Small intestine (tissue), 7 donors: ENCODE results near the gene TYK2. TPM values are rescaled to one million over a fixed set of nuclear protein-coding genes. Genes with fewer than 3 reads are reported as not detected.

ENCODE experiments used
- DNase-seq, 2 donors: peaks; one replicate each; pipeline versions ENCODE4 v3.0.0 to v3.0.0-alpha.2; 2013
- FAIRE-seq: peaks from 2 replicates; lab custom pipeline; 2012; peaks lifted over from hg19 to GRCh38; lab: Jason Lieb, UNC
- H3K27ac ChIP-seq, 3 donors: one replicate each; pipeline ENCODE4 v1.5.1; 2013; ENCODE audit warnings: low read length in 2 of 3, mild to moderate bottlenecking in 2 of 3, control low read depth in 1 of 3, inconsistent platforms in 1 of 3, low read depth in 1 of 3, moderate library complexity in 1 of 3
- H3K27me3 ChIP-seq, 3 donors: one replicate each; pipeline ENCODE4 v1.6.1; 2013; ENCODE audit warnings: low read length in 3 of 3, inconsistent platforms in 1 of 3; ENCODE audit not compliant: control insufficient read depth in 3 of 3, insufficient read depth in 3 of 3
- H3K36me3 ChIP-seq, 3 donors: one replicate each; pipeline ENCODE4 v1.6.1; 2013; ENCODE audit warnings: low read length in 3 of 3, inconsistent platforms in 1 of 3, low read depth in 1 of 3, mild to moderate bottlenecking in 1 of 3, moderate library complexity in 1 of 3; ENCODE audit not compliant: control insufficient read depth in 3 of 3, insufficient read depth in 2 of 3
- H3K4me1 ChIP-seq, 3 donors: one replicate each; pipeline ENCODE4 v1.6.1; 2013; ENCODE audit warnings: low read length in 2 of 3, inconsistent platforms in 1 of 3, low read depth in 1 of 3, mild to moderate bottlenecking in 1 of 3, moderate library complexity in 1 of 3; ENCODE audit not compliant: control insufficient read depth in 3 of 3, insufficient read depth in 2 of 3
- H3K4me3 ChIP-seq, 3 donors: one replicate each; pipeline ENCODE4 v1.5.1; 2013; ENCODE audit warnings: low read length in 3 of 3, control low read depth in 1 of 3, inconsistent platforms in 1 of 3, low read depth in 1 of 3, mild to moderate bottlenecking in 1 of 3, moderate library complexity in 1 of 3
- H3K9me3 ChIP-seq, 2 donors: one replicate each; pipeline ENCODE4 v1.6.1; 2013; ENCODE audit warnings: low read depth in 1 of 2, low read length in 1 of 2; ENCODE audit not compliant: control insufficient read depth in 2 of 2, insufficient read depth in 1 of 2
- WGBS, 3 donors: extraction: QIAGEN DNeasy Blood & Tissue Kit; methylation state at CpG; one replicate each; pipeline ENCODE4 v1.1.7; 2013; 5-methylcytosine and 5-hydroxymethylcytosine counted together
- polyA plus RNA-seq, 4 donors: library from polyadenylated mRNA; stranded (reverse) in 3 of 4; unstranded in 1 of 4; fragments of 200-250 nt in 3 of 4; fragments of 120-200 nt in 1 of 4; gene quantifications; one replicate each; pipeline versions ENCODE4 v1.2.1 to v1.2.3, GENCODE V29; 2013
- donor health status: healthy with polysubstance abuse.
- donor health status: control.
- donor health status: control.
- donor health status: Bipolar disorder and iron deficiency.
- donor health status: healthy.

The TYK2 gene
- polyA plus RNA-seq, 4 donors, result 81.8 to 162 (median 124) TPM

GRCh38 chr19:10421240-10422045, 41.1 kb upstream of the TYK2 start:
- 23 to 34% (median 33%) methylated on average over 17 of the region's 17 CpGs for WGBS, 3 donors
- no peak for FAIRE-seq
- no peak overlapping the region for H3K4me3 ChIP-seq
- H3K9me3 ChIP-seq, result peaks cover 0 to 4% of the 10 kb centered on the region in 2 donors
- H3K27me3 ChIP-seq, result peaks cover 29 to 95% (median 35%) of the 10 kb centered on the region in 3 donors
- no peaks in the 10 kb centered on the region for H3K36me3 ChIP-seq
- no peak for DNase-seq
- H3K27ac ChIP-seq, result no peak overlapping the region
- H3K4me1 ChIP-seq, result peaks cover 0 to 15% (median 4%) of the 10 kb centered on the region in 3 donors

GRCh38 chr19:10420444-10421239, 40.3 kb upstream of the TYK2 start, which contains the start of gene PDE4A:
Gene PDE4A (plus strand): TSS chr19:10420538. CDS start chr19:10420765, 227 bp downstream.
- Histone ChIP-seq H3K27me3 (peaks cover 29 to 95% (median 35%) of the 10 kb centered on the region in 3 donors), H3K4me3 (peak within 1 kb of the TSS in 1 of 3 donors; percentile 29), H3K27ac (no peak within 1 kb of the TSS), H3K9me3 (peaks cover 0 to 4% of the 10 kb centered on the region in 2 donors), H3K36me3 (no peaks in the 10 kb centered on the region), H3K4me1 (peaks cover 0 to 17% (median 4%) of the 10 kb centered on the region in 3 donors)
- no peak for FAIRE-seq
- peak in 1 of 2 donors; percentile 32 for DNase-seq
- WGBS, 3 donors, result 1 to 3% (median 3%) methylated on average over 37 to 99 of the region's 104 CpGs

DNA sequence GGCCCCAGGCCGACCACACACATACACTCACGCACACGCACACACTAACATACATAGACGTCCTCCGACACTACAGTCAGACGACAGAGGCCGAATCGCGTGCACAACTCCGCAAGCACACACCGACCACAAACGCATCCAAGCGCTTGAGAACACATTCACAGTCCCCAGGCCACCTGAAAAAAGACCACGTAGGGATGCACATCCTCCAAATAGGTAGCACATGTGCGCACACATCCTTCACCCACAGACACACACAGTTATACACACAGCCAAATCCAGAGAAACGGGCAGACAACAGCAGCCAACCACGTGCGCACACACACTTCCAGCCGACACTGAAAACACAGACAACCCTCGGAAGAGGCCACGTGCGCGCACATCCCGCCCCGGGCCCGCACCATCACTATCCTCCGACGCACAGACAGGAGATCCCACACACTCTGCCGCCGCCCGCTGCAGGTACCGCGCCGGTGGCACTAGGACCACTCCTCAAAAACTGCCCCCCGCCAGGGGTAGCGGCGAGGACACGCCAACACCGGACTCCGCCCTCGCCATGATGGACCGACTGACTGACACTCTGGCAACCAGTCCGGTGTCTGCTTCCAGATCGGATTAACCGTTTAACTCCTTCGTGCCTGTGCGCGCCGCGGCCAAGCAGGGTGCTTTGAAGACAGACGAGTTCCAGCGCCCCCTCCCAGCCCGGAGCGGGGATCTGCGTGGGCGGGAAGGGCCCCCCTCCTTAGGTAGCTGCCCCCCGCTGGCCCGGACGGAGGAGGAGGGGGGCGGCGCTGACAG, 39.5 kb upstream of the TYK2 start:
- Histone ChIP-seq H3K36me3 (no peaks in the 10 kb centered on the region), H3K27ac (no peak overlapping the region), H3K4me1 (peaks cover 0 to 17% (median 4%) of the 10 kb centered on the region in 3 donors), H3K4me3 (peak overlapping the region in 1 of 3 donors; percentile 29), H3K27me3 (peaks cover 29 to 93% (median 35%) of the 10 kb centered on the region in 3 donors), H3K9me3 (peaks cover 0 to 4% of the 10 kb centered on the region in 2 donors)
- 1 to 3% (median 3%) methylated on average over 47 to 59 of the region's 61 CpGs for WGBS, 3 donors
- DNase-seq (peak in 1 of 2 donors; percentile 28), FAIRE-seq (no peak)

DNA sequence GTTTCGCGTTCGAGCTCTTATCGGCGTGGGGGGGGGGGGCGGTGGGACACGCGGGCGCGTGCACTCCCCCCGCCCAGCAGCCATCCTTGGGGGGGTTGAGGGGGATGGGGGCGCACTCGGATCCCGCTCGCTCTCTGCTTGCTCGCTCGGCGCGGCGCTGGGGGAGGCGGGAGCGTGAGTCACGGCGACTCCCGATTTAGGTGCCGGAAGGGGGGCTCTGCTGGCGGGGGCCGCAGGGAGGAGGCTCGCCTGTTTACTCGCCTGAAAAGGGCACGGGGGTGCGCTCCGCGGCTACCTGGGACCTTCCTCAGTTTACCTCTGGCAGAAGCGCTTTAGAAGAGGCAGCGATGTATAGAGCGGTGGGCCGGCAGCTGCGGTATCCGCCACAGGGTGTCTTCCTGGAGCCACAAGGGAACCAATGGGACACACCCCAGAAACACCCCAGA, 38.9 kb upstream of the TYK2 start:
- H3K36me3 ChIP-seq, result no peaks in the 10 kb centered on the region
- peaks cover 0 to 12% (median 4%) of the 10 kb centered on the region in 3 donors for H3K4me1 ChIP-seq
- no peak overlapping the region for H3K27ac ChIP-seq
- peak overlapping the region in 1 of 3 donors; percentile 29 for H3K4me3 ChIP-seq
- peak in 1 of 2 donors; percentile 13 for DNase-seq
- WGBS, 3 donors, result 1 to 6% (median 3%) methylated on average over 13 to 40 of the region's 40 CpGs
- H3K27me3 ChIP-seq, result peaks cover 29 to 87% (median 35%) of the 10 kb centered on the region in 3 donors
- no peak for FAIRE-seq
- peaks cover 0 to 9% of the 10 kb centered on the region in 2 donors for H3K9me3 ChIP-seq

DNA sequence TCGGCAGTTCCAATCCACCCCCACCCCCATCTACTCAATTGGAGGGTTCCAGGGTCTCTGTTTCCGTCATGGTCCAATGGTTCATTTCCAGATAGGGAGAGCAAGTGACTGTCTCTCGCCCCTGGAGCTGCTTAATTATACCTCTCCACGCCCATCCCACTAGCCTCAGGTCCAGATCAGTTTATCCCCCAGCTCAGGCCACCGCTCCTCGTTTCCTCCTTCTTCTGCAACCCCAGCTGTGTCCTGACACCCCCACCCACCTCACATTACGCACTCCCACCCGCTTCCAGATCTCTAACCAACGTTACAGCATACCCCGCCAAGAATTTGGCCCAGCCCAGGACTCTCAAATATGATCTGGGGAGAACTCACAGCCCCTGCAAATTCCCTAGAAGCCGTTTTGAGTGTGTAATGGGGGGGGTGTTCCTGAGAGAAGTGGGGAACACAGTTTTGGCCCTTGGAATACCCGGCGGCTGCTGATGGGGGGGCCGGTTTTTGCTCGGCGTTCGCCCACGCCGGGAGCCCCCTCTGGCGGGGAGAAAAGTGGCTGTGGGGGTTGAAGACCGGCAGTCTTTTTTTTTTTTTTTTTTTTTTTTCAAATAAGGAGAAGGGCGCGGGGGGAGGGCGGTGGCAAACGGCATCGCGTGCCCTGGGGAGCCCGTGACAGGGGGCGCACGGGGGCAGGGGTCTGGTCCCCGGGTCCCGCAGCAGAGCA, 38.3 kb upstream of the TYK2 start:
- H3K27me3 ChIP-seq, result peaks cover 29 to 81% (median 35%) of the 10 kb centered on the region in 3 donors
- H3K36me3 ChIP-seq, result no peaks in the 10 kb centered on the region
- FAIRE-seq, result no peak
- H3K4me3 ChIP-seq, result no peak overlapping the region
- H3K4me1 ChIP-seq, result peaks cover 0 to 9% (median 0%) of the 10 kb centered on the region in 3 donors
- peaks cover 0 to 14% of the 10 kb centered on the region in 2 donors for H3K9me3 ChIP-seq
- DNase-seq, result peak in 1 of 2 donors; percentile 11
- H3K27ac ChIP-seq, result no peak overlapping the region
- 3 to 7% (median 3%) methylated on average over 20 to 32 of the region's 32 CpGs for WGBS, 3 donors

DNA sequence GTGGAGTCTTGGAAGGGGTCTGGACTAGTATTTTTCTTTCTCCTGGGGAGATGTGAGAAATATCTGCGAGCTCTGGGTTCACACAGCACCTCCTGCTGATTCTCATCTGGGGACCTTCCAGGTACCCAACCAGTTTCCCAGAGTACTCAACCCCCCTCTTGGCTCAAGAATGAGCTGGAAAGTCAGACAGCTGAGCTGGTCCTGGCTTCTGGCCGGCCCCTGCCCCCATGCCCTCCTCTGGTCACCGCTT, 37.8 kb upstream of the TYK2 start:
- Histone ChIP-seq H3K27ac (no peak overlapping the region), H3K4me3 (no peak overlapping the region), H3K36me3 (no peaks in the 10 kb centered on the region), H3K9me3 (peaks cover 0 to 14% of the 10 kb centered on the region in 2 donors), H3K27me3 (peaks cover 29 to 76% (median 35%) of the 10 kb centered on the region in 3 donors), H3K4me1 (peaks cover 0 to 9% (median 0%) of the 10 kb centered on the region in 3 donors)
- no peak for FAIRE-seq
- DNase-seq, result no peak
- 3 to 15% (median 11%) methylated on average over 3 of the region's 3 CpGs for WGBS, 3 donors

- WGBS, 3 donors, result 9 to 15% (median 14%) methylated on average over 30 of the region's 30 CpGs
- peaks cover 0 to 14% of the 10 kb centered on the region in 2 donors for H3K9me3 ChIP-seq
- H3K4me1 ChIP-seq, result peaks cover 0 to 9% (median 0%) of the 10 kb centered on the region in 3 donors
- H3K4me3 ChIP-seq, result no peak overlapping the region
- H3K27me3 ChIP-seq, result peaks cover 29 to 73% (median 33%) of the 10 kb centered on the region in 3 donors
- H3K36me3 ChIP-seq, result no peaks in the 10 kb centered on the region
- FAIRE-seq, result no peak
- no peak overlapping the region for H3K27ac ChIP-seq
- no peak for DNase-seq
Observed at GRCh38 chr19:10417541-10418234, 37.3 kb upstream of the TYK2 start.
